Measurements from ENCODE around the gene GBF1.

GRCh38 chr10:102405632-102406031 is 160.3 kb downstream of the GBF1 start:
- no peak for TF ChIP-seq CTCF (conservative IDR thresholded peaks at IDR 0.05 in 1 of 2, IDR thresholded peaks at IDR 0.05 in 1 of 2; ENCODE audit: extremely low read depth in 1 of 2, insufficient read depth in 1 of 2, low read depth in 1 of 2, low read length in 2 of 2)
- TF ChIP-seq EZH2 (IDR thresholded peaks at IDR 0.05; ENCODE audit: borderline replicate concordance, low read length), result no peak

Data from mammary epithelial cell (primary cell).